H9 (cell line): ENCODE data around the gene PARD3. TPM values are rescaled to one million over a fixed set of nuclear protein-coding genes. Genes with fewer than 3 reads are reported as not detected.

ENCODE experiments used
- DNase-seq: peaks from one replicate; pipeline ENCODE4 v3.0.0-alpha.2; 2017
- H2AFZ ChIP-seq: one replicate; pipeline ENCODE4 v1.6.1; 2013; ENCODE audit warnings: mild to moderate bottlenecking, low read length, control low read depth, moderate library complexity
- H2AK5ac ChIP-seq: 2 replicates; pipeline ENCODE4 v1.6.1; 2013; ENCODE audit warnings: low read length, control low read depth, mixed read lengths; ENCODE audit not compliant: insufficient read length
- H2BK120ac ChIP-seq: one replicate; pipeline ENCODE4 v1.6.1; 2013; ENCODE audit warnings: low read depth, mild to moderate bottlenecking, low read length, control low read depth, inconsistent platforms; ENCODE audit not compliant: poor library complexity, severe bottlenecking
- H2BK12ac ChIP-seq: 2 replicates; pipeline ENCODE4 v1.6.1; 2013; ENCODE audit warnings: low read length, control low read depth, mixed read lengths, low read depth; ENCODE audit not compliant: insufficient read length
- H2BK15ac ChIP-seq: 2 replicates; pipeline ENCODE4 v1.6.1; 2013; ENCODE audit warnings: low read depth, low read length, control low read depth
- H2BK20ac ChIP-seq: one replicate; pipeline ENCODE4 v1.6.1; 2013; ENCODE audit warnings: low read depth, mild to moderate bottlenecking, low read length, control low read depth, inconsistent platforms; ENCODE audit not compliant: poor library complexity, severe bottlenecking
- H2BK5ac ChIP-seq: 2 replicates; pipeline ENCODE4 v1.6.1; 2013; ENCODE audit warnings: low read length, control low read depth, mixed read lengths; ENCODE audit not compliant: insufficient read length
- H3K14ac ChIP-seq: 2 replicates; pipeline ENCODE4 v1.6.1; 2013; ENCODE audit warnings: low read length, control low read depth; ENCODE audit not compliant: insufficient read depth
- H3K18ac ChIP-seq: 2 replicates; pipeline ENCODE4 v1.6.1; 2013; ENCODE audit warnings: low read depth, mild to moderate bottlenecking, mixed read lengths, low read length, control low read depth; ENCODE audit not compliant: insufficient read length
- H3K23ac ChIP-seq: 2 replicates; pipeline ENCODE4 v1.6.1; 2013; ENCODE audit warnings: low read length, control low read depth, mixed read lengths, low read depth; ENCODE audit not compliant: insufficient read length
- H3K23me2 ChIP-seq: 2 replicates; pipeline ENCODE4 v1.6.1; 2013; ENCODE audit warnings: low read depth, mild to moderate bottlenecking, mixed read lengths, low read length, control low read depth; ENCODE audit not compliant: insufficient read length, poor library complexity, severe bottlenecking
- H3K27ac ChIP-seq: 2 replicates; pipeline ENCODE4 v1.5.1; 2013; ENCODE audit warnings: low read length, control low read depth, mixed read lengths, low read depth; ENCODE audit not compliant: insufficient read length
- H3K27me3 ChIP-seq: 2 replicates; pipeline ENCODE4 v1.6.1; 2013; ENCODE audit warnings: low read length, control low read depth, inconsistent platforms; ENCODE audit not compliant: insufficient read depth
- H3K4ac ChIP-seq: 2 replicates; pipeline ENCODE4 v1.6.1; 2013; ENCODE audit warnings: low read depth, mild to moderate bottlenecking, control low read depth, inconsistent platforms, low read length, moderate library complexity
- H3K4me1 ChIP-seq: 2 replicates; pipeline ENCODE4 v1.6.1; 2013; ENCODE audit warnings: low read length, control low read depth, inconsistent platforms; ENCODE audit not compliant: insufficient read depth
- H3K4me2 ChIP-seq: 2 replicates; pipeline ENCODE4 v1.6.1; 2013; ENCODE audit warnings: low read length, control low read depth, mixed read lengths; ENCODE audit not compliant: insufficient read length, insufficient read depth
- H3K56ac ChIP-seq: 2 replicates; pipeline ENCODE4 v1.6.1; 2013; ENCODE audit warnings: low read depth, mild to moderate bottlenecking, mixed read lengths, low read length, control low read depth; ENCODE audit not compliant: insufficient read length
- H3K79me1 ChIP-seq: 2 replicates; pipeline ENCODE4 v1.6.1; 2013; ENCODE audit warnings: low read depth, mild to moderate bottlenecking, moderate library complexity, low read length, control low read depth, inconsistent platforms; ENCODE audit not compliant: insufficient read depth, poor library complexity, severe bottlenecking
- H3K79me2 ChIP-seq: 2 replicates; pipeline ENCODE4 v1.6.1; 2013; ENCODE audit warnings: low read length, control low read depth, inconsistent platforms; ENCODE audit not compliant: insufficient read depth
- H3K9ac ChIP-seq: 2 replicates; pipeline ENCODE4 v1.6.1; 2013; ENCODE audit warnings: low read length, control low read depth, mixed read lengths; ENCODE audit not compliant: insufficient read length; ENCODE audit errors: extremely low read depth
- H3K9me3 ChIP-seq: one replicate; pipeline ENCODE4 v1.6.1; 2013; ENCODE audit warnings: low read depth, low read length, inconsistent platforms; ENCODE audit not compliant: control insufficient read depth
- H3T11ph ChIP-seq: one replicate; pipeline ENCODE4 v1.6.1; 2013; ENCODE audit warnings: mild to moderate bottlenecking, low read length, control low read depth, inconsistent platforms
- H4K20me1 ChIP-seq: one replicate; pipeline ENCODE4 v1.6.1; 2013; ENCODE audit not compliant: control insufficient read depth, insufficient read length, insufficient read depth
- H4K5ac ChIP-seq: 2 replicates; pipeline ENCODE4 v1.6.1; 2013; ENCODE audit warnings: low read depth, mild to moderate bottlenecking, mixed read lengths, low read length, control low read depth; ENCODE audit not compliant: insufficient read length
- H4K8ac ChIP-seq: replicated peaks from 2 replicates; pipeline ENCODE4 v1.6.1; 2013; ENCODE audit warnings: low read length, control low read depth, mixed read lengths, low read depth; ENCODE audit not compliant: insufficient read length
- H4K91ac ChIP-seq: 2 replicates; pipeline ENCODE4 v1.6.1; 2013; ENCODE audit warnings: low read depth, mild to moderate bottlenecking, moderate library complexity, mixed read lengths, low read length, control low read depth; ENCODE audit not compliant: insufficient read length
- H3K27ac Mint-ChIP-seq, 3 experiments: 2 replicates in 2 of 3; 3 replicates in 1 of 3; pipeline ENCODE4 v1.8.0; 2020 to 2021; ENCODE audit warnings: mixed read lengths in 3 of 3, mild to moderate bottlenecking in 1 of 3, moderate library complexity in 1 of 3
- H3K27me3 Mint-ChIP-seq: 2 replicates; pipeline ENCODE4 v1.8.0; 2021; ENCODE audit warnings: low read depth, mild to moderate bottlenecking, moderate library complexity, mixed read lengths
- H3K36me3 Mint-ChIP-seq, 3 experiments: 2 replicates in 2 of 3; 3 replicates in 1 of 3; pipeline ENCODE4 v1.8.0; 2020 to 2021; ENCODE audit warnings: low read depth in 3 of 3, mixed read lengths in 3 of 3; ENCODE audit not compliant: insufficient read depth in 1 of 3
- H3K4me1 Mint-ChIP-seq, 2 experiments: 2 replicates each; pipeline ENCODE4 v1.8.0; 2020; ENCODE audit warnings: mixed read lengths in 2 of 2
- H3K4me3 Mint-ChIP-seq, 2 experiments: 2 replicates in 1 of 2; 3 replicates in 1 of 2; pipeline ENCODE4 v1.8.0; 2020 to 2021; ENCODE audit warnings: mild to moderate bottlenecking in 2 of 2, mixed read lengths in 2 of 2, moderate library complexity in 1 of 2
- H3K9me3 Mint-ChIP-seq, 2 experiments: 2 replicates in 1 of 2; 3 replicates in 1 of 2; pipeline ENCODE4 v1.8.0; 2020; ENCODE audit warnings: mild to moderate bottlenecking in 2 of 2, mixed read lengths in 2 of 2, moderate library complexity in 1 of 2
- WGBS: extraction: QIAGEN DNeasy Blood & Tissue Kit; methylation state at CpG from one replicate; pipeline ENCODE4 v1.1.7; 2013; ENCODE audit warnings: missing lambda C conversion rate, low lambda C conversion rate, mixed read lengths; ENCODE audit not compliant: insufficient read length; ENCODE audit errors: extremely low coverage; 5-methylcytosine and 5-hydroxymethylcytosine counted together
- total RNA-seq: library from RNA; stranded (reverse); gene quantifications from 2 replicates; pipeline ENCODE4 v1.2.1, GENCODE V29; 2021
- TF ChIP-seq, protein P1 (sequence below): fragments of 200-600 bp; sonication (generic); conservative IDR thresholded peaks from 3 replicates; pipeline ENCODE4 v1.8.0; 2021; ENCODE audit warnings: antibody characterized with exemption, mild to moderate bottlenecking

Gene PARD3
- total RNA-seq, 1 experiment from 2014 or later, result 44.7 TPM

GRCh38 chr10:34240039-34240438 lies 575.1 kb downstream of the PARD3 start:
- Mint-ChIP-seq H3K4me1 (peaks cover 16 to 23% of the 10 kb centered on the region in 2 experiments), H3K4me3 (no peak overlapping the region)

More at GRCh38 chr10:34240039-34240438, 575.1 kb downstream of the PARD3 start:
- Histone ChIP-seq H4K5ac (no peak overlapping the region), H3K9ac (no peak overlapping the region), H3K9me3 (no peaks in the 10 kb centered on the region), H2BK15ac (no peak overlapping the region), H4K8ac (no peak overlapping the region), H2BK120ac (no peak overlapping the region), H3K79me1 (no peaks in the 10 kb centered on the region), H2BK12ac (no peak overlapping the region), H3K18ac (no peak overlapping the region), H4K91ac (no peak overlapping the region), H2AFZ (no peak overlapping the region), H3K23ac (no peak overlapping the region), H3K14ac (no peak overlapping the region), H3K27me3 (no peaks in the 10 kb centered on the region), H3T11ph (no peak overlapping the region), H3K23me2 (no peaks in the 10 kb centered on the region), H3K4ac (no peak overlapping the region), H2BK20ac (no peak overlapping the region), H3K4me2 (no peak overlapping the region), H2BK5ac (no peak overlapping the region), H4K20me1 (no peaks in the 10 kb centered on the region), H3K4me1 (no peaks in the 10 kb centered on the region; the same call in 1 of the 2 replicates), H3K79me2 (no peaks in the 10 kb centered on the region), H3K56ac (no peak overlapping the region), H2AK5ac (no peak overlapping the region), H3K27ac (no peak overlapping the region)
- DNase-seq, result no peak
- H3K9me3 Mint-ChIP-seq, result peaks cover 2 to 3% of the 10 kb centered on the region in 2 experiments; a peak in 2 of 5 replicates
- no CpG with 5 or more reads among the region's 7 CpGs for WGBS
- peaks cover 0 to 1% (median 0%) of the 10 kb centered on the region in 3 experiments; a peak in 1 of 7 replicates for H3K36me3 Mint-ChIP-seq
- TF ChIP-seq, protein P1, sequence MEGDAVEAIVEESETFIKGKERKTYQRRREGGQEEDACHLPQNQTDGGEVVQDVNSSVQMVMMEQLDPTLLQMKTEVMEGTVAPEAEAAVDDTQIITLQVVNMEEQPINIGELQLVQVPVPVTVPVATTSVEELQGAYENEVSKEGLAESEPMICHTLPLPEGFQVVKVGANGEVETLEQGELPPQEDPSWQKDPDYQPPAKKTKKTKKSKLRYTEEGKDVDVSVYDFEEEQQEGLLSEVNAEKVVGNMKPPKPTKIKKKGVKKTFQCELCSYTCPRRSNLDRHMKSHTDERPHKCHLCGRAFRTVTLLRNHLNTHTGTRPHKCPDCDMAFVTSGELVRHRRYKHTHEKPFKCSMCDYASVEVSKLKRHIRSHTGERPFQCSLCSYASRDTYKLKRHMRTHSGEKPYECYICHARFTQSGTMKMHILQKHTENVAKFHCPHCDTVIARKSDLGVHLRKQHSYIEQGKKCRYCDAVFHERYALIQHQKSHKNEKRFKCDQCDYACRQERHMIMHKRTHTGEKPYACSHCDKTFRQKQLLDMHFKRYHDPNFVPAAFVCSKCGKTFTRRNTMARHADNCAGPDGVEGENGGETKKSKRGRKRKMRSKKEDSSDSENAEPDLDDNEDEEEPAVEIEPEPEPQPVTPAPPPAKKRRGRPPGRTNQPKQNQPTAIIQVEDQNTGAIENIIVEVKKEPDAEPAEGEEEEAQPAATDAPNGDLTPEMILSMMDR, result no peak
- H3K27me3 Mint-ChIP-seq, result no peaks in the 10 kb centered on the region
- no peak overlapping the region for H3K27ac Mint-ChIP-seq
